Progenitor cell of endocrine pancreas (in vitro differentiated cells): ENCODE data around the gene FCN3. TPM values are rescaled to one million over a fixed set of nuclear protein-coding genes. Genes with fewer than 3 reads are reported as not detected.

Experiments used
- DNase-seq: peaks from one replicate; pipeline ENCODE4 v3.0.0; 2021; ENCODE audit warnings: low spot score; ENCODE audit not compliant: unreplicated experiment
- H3K27ac Mint-ChIP-seq: 2 replicates; pipeline ENCODE4 v1.8.0; 2021; ENCODE audit warnings: mild to moderate bottlenecking, moderate library complexity, mixed read lengths
- H3K27me3 Mint-ChIP-seq: 2 replicates; pipeline ENCODE4 v1.8.0; 2021; ENCODE audit warnings: mixed read lengths
- H3K36me3 Mint-ChIP-seq: 2 replicates; pipeline ENCODE4 v1.8.0; 2022; ENCODE audit warnings: mixed read lengths; ENCODE audit not compliant: insufficient read depth
- H3K4me1 Mint-ChIP-seq: 2 replicates; pipeline ENCODE4 v1.8.0; 2021; ENCODE audit warnings: low read depth, mixed read lengths
- H3K4me3 Mint-ChIP-seq: 2 replicates; pipeline ENCODE4 v1.8.0; 2021; ENCODE audit warnings: low read depth, mild to moderate bottlenecking, moderate library complexity, mixed read lengths
- H3K9me3 Mint-ChIP-seq: 2 replicates; pipeline ENCODE4 v1.8.0; 2021; ENCODE audit warnings: low read depth, mixed read lengths
- total RNA-seq: library from RNA; stranded (reverse); gene quantifications from 2 replicates; pipeline ENCODE4 v1.2.1, GENCODE V29; 2021
- TF ChIP-seq, protein P1 (sequence below): fragments of 200-600 bp; sonication (generic); IDR thresholded peaks from one replicate; pipeline ENCODE4 v1.5.0; 2021; ENCODE audit warnings: antibody characterized with exemption, mild to moderate bottlenecking; ENCODE audit not compliant: unreplicated experiment

FCN3 gene
- total RNA-seq, 1 donor from 2014 or later = not detected

DNA sequence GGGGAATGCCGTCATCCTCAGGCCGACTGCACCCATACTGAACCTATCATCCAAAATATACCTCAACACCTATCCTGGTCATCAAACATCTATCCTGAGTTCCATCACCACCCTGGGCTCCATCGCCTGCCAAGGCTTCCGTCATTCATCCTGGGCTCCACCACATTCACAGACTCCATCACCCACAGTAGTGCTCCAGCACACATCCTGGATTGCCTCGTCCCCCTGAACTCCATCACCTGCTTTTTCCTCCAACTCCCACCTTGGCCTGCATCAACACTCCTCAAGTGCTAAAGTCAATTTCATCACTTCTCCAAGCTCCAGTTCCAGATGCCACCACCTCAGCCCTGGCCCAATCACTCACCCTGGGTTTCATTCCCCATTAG, 15.7 kb downstream of the FCN3 start:
- TF ChIP-seq, protein P1, sequence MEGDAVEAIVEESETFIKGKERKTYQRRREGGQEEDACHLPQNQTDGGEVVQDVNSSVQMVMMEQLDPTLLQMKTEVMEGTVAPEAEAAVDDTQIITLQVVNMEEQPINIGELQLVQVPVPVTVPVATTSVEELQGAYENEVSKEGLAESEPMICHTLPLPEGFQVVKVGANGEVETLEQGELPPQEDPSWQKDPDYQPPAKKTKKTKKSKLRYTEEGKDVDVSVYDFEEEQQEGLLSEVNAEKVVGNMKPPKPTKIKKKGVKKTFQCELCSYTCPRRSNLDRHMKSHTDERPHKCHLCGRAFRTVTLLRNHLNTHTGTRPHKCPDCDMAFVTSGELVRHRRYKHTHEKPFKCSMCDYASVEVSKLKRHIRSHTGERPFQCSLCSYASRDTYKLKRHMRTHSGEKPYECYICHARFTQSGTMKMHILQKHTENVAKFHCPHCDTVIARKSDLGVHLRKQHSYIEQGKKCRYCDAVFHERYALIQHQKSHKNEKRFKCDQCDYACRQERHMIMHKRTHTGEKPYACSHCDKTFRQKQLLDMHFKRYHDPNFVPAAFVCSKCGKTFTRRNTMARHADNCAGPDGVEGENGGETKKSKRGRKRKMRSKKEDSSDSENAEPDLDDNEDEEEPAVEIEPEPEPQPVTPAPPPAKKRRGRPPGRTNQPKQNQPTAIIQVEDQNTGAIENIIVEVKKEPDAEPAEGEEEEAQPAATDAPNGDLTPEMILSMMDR = no peak
- Mint-ChIP-seq H3K4me3 (no peak overlapping the region), H3K27ac (no peak overlapping the region), H3K36me3 (no peaks in the 10 kb centered on the region), H3K4me1 (peaks cover 4% of the 10 kb centered on the region), H3K9me3 (no peaks in the 10 kb centered on the region), H3K27me3 (peaks cover 65% of the 10 kb centered on the region)
- no peak for DNase-seq

GRCh38 chr1:27358038-27358927, 16.3 kb downstream of the FCN3 start:
- Mint-ChIP-seq H3K27me3 (peaks cover 64% of the 10 kb centered on the region), H3K36me3 (no peaks in the 10 kb centered on the region), H3K4me1 (peaks cover 4% of the 10 kb centered on the region), H3K27ac (no peak overlapping the region), H3K4me3 (no peak overlapping the region), H3K9me3 (no peaks in the 10 kb centered on the region)
- DNase-seq = no peak
- TF ChIP-seq, protein P1 = no peak

GRCh38 chr1:27357281-27358037, 17.2 kb downstream of the FCN3 start:
- H3K9me3 Mint-ChIP-seq = no peaks in the 10 kb centered on the region
- H3K27ac Mint-ChIP-seq = no peak overlapping the region
- H3K4me1 Mint-ChIP-seq = peaks cover 4% of the 10 kb centered on the region
- TF ChIP-seq, protein P1 = peak; percentile 98
- H3K27me3 Mint-ChIP-seq = peaks cover 56% of the 10 kb centered on the region
- H3K36me3 Mint-ChIP-seq = no peaks in the 10 kb centered on the region
- H3K4me3 Mint-ChIP-seq = no peak overlapping the region
- DNase-seq = peak; percentile 65

DNA sequence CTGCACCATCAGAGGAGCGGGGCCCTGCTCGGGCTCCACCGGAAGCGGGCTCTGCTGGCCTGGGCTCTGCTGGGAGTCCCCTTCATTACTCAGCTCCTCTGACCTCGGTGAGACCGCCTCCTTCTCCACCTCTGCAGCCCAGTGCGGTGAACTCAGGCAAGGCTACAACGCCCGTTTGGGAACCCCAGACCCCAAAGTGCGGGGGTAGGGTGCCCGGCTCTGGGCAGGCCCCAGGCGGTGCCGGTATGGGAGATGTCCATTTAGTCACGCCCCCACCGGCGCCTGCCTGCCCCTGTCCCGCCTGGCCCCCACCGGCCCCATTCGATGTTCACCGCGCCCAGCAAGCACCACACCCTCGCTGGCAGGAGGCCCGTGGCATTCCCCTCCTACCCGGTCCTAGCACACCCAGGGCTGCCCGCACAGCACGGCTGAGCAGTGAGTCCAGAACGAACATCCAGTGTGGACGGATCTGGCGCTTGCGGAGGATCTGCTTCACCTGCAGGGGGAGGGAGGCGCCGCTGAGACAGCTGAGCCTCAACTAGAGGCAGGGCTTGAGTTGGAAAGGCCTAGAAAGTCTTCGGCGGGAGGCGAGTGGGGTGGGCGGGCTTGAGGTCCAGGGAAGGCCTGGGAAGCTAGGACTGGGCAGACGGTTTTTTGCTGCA, 17.9 kb downstream of the FCN3 start:
- TF ChIP-seq, protein P1 = no peak
- no peaks in the 10 kb centered on the region for H3K36me3 Mint-ChIP-seq
- H3K27ac Mint-ChIP-seq = no peak overlapping the region
- no peak overlapping the region for H3K4me3 Mint-ChIP-seq
- H3K9me3 Mint-ChIP-seq = no peaks in the 10 kb centered on the region
- H3K4me1 Mint-ChIP-seq = peaks cover 4% of the 10 kb centered on the region
- H3K27me3 Mint-ChIP-seq = peaks cover 53% of the 10 kb centered on the region
- DNase-seq = no peak

- Mint-ChIP-seq H3K9me3 (no peaks in the 10 kb centered on the region), H3K4me1 (peaks cover 4% of the 10 kb centered on the region), H3K4me3 (no peak overlapping the region), H3K27me3 (peaks cover 53% of the 10 kb centered on the region), H3K27ac (no peak overlapping the region), H3K36me3 (no peaks in the 10 kb centered on the region)
- TF ChIP-seq, protein P1 = no peak
- DNase-seq = no peak
Measured at GRCh38 chr1:27356277-27356618, 18.4 kb downstream of the FCN3 start.
